IMR-90 (cell line): ENCODE data around the gene MYADML2. TPM values are rescaled to one million over a fixed set of nuclear protein-coding genes. Genes with fewer than 3 reads are reported as not detected.

Experiments used
- ATAC-seq: fragments of 200-7000 bp; cut with Tn5 transposase; 2 replicates; pipeline ENCODE4 v1.9.1; 2020; ENCODE audit warnings: low read depth, mild to moderate bottlenecking, moderate library complexity
- BruUV-seq: library from RNA; stranded (reverse); fragments of 400-500 nt; replicated peaks from 2 replicates; lab custom pipeline; 2021; lab: Mats Ljungman, UMichigan
- CTCF ChIA-PET: fragments of 300-600 bp; formaldehyde crosslinking; extraction: SDS; loops from one replicate; lab custom pipeline; 2021; ENCODE audit warnings: antibody characterized with exemption; lab: Yijun Ruan, JAX
- POLR2A ChIA-PET: fragments of 300-600 bp; sonication (Branson Sonifier 250); formaldehyde crosslinking; loops from one replicate; lab custom pipeline; 2022; ENCODE audit warnings: antibody characterized with exemption; ENCODE audit not compliant: unreplicated experiment; lab: Charles Lee
- DNase-seq: peaks from one replicate; pipeline ENCODE4 v3.0.0; 2013
- H2AFZ ChIP-seq: replicated peaks from 2 replicates; pipeline ENCODE3; 2013; ENCODE audit warnings: low read length, mild to moderate bottlenecking; ENCODE audit not compliant: poor library complexity
- H2AK5ac ChIP-seq: 2 replicates; pipeline ENCODE4 v1.6.1; 2013; ENCODE audit warnings: low read depth, low read length, inconsistent platforms
- H2AK9ac ChIP-seq: replicated peaks from 2 replicates; pipeline ENCODE3; 2013; ENCODE audit warnings: mild to moderate bottlenecking, low read depth, low read length, moderate library complexity; ENCODE audit not compliant: poor library complexity
- H2BK120ac ChIP-seq: 2 replicates; pipeline ENCODE4 v1.6.1; 2013; ENCODE audit warnings: low read depth, low read length, inconsistent platforms
- H2BK15ac ChIP-seq: 3 replicates; pipeline ENCODE4 v1.6.1; 2013; ENCODE audit warnings: low read depth, low read length, inconsistent platforms
- H2BK20ac ChIP-seq: 2 replicates; pipeline ENCODE4 v1.6.1; 2013; ENCODE audit warnings: low read depth, mild to moderate bottlenecking, inconsistent platforms, low read length, moderate library complexity
- H2BK5ac ChIP-seq: 2 replicates; pipeline ENCODE4 v1.6.1; 2013; ENCODE audit warnings: mild to moderate bottlenecking, low read depth, low read length, inconsistent platforms; ENCODE audit not compliant: poor library complexity, severe bottlenecking
- H3K14ac ChIP-seq: replicated peaks from 2 replicates; pipeline ENCODE4 v1.6.1; 2013; ENCODE audit warnings: low read depth, low read length, inconsistent platforms
- H3K18ac ChIP-seq: 2 replicates; pipeline ENCODE4 v1.6.1; 2013; ENCODE audit warnings: low read depth, low read length, control low read depth
- H3K23ac ChIP-seq: 2 replicates; pipeline ENCODE4 v1.6.1; 2013; ENCODE audit warnings: low read depth, low read length, inconsistent platforms
- H3K27ac ChIP-seq: 2 replicates; pipeline ENCODE4 v1.5.1; 2013; ENCODE audit warnings: mild to moderate bottlenecking, control low read depth, low read length; ENCODE audit not compliant: insufficient read depth
- H3K27me3 ChIP-seq: 2 replicates; pipeline ENCODE4 v1.6.1; 2013; ENCODE audit warnings: low read length; ENCODE audit not compliant: control insufficient read depth, insufficient read depth
- H3K36me3 ChIP-seq: 2 replicates; pipeline ENCODE4 v1.6.1; 2013; ENCODE audit warnings: low read length, mixed read lengths; ENCODE audit not compliant: control insufficient read depth, insufficient read depth
- H3K4ac ChIP-seq: 2 replicates; pipeline ENCODE4 v1.6.1; 2013; ENCODE audit warnings: low read depth, low read length, inconsistent platforms
- H3K4me1 ChIP-seq: 2 replicates; pipeline ENCODE4 v1.6.1; 2013; ENCODE audit warnings: low read length, mixed read lengths; ENCODE audit not compliant: control insufficient read depth, insufficient read depth
- H3K4me2 ChIP-seq: 2 replicates; pipeline ENCODE4 v1.6.1; 2013; ENCODE audit warnings: low read depth, mild to moderate bottlenecking, control low read depth, low read length, moderate library complexity
- H3K4me3 ChIP-seq: 2 replicates; pipeline ENCODE4 v1.5.1; 2013; ENCODE audit warnings: low read depth, mild to moderate bottlenecking, control low read depth, low read length, moderate library complexity; ENCODE audit not compliant: insufficient read depth
- H3K56ac ChIP-seq: 2 replicates; pipeline ENCODE4 v1.6.1; 2013; ENCODE audit warnings: low read length, inconsistent platforms; ENCODE audit not compliant: insufficient read depth; ENCODE audit errors: extremely low read depth
- H3K79me1 ChIP-seq, 2 experiments: 2 replicates each; pipeline ENCODE4 v1.6.1; 2013; ENCODE audit warnings: low read length in 2 of 2, inconsistent platforms in 1 of 2, low read depth in 1 of 2
- H3K9ac ChIP-seq: 2 replicates; pipeline ENCODE4 v1.6.1; 2013; ENCODE audit warnings: low read depth, low read length, control low read depth
- H3K9me1 ChIP-seq: 2 replicates; pipeline ENCODE4 v1.6.1; 2013; ENCODE audit warnings: low read length, inconsistent platforms; ENCODE audit not compliant: insufficient read depth
- H3K9me3 ChIP-seq: 2 replicates; pipeline ENCODE4 v1.6.1; 2013; ENCODE audit warnings: low read length; ENCODE audit not compliant: control insufficient read depth, insufficient read depth
- H4K20me1 ChIP-seq: 2 replicates; pipeline ENCODE4 v1.6.1; 2013; ENCODE audit warnings: low read length, inconsistent platforms; ENCODE audit not compliant: insufficient read depth
- H4K5ac ChIP-seq: 2 replicates; pipeline ENCODE4 v1.6.1; 2013; ENCODE audit warnings: mild to moderate bottlenecking, low read depth, low read length, control low read depth
- H4K8ac ChIP-seq, 2 experiments: 2 replicates each; pipeline ENCODE4 v1.6.1; 2013; ENCODE audit warnings: low read depth in 2 of 2, low read length in 2 of 2, control low read depth in 1 of 2, inconsistent platforms in 1 of 2
- H4K91ac ChIP-seq: 2 replicates; pipeline ENCODE4 v1.6.1; 2013; ENCODE audit warnings: low read depth, low read length, inconsistent platforms; ENCODE audit not compliant: insufficient read depth
- CEBPB ChIP-seq: IDR thresholded peaks from 2 replicates; pipeline ENCODE4 v1.6.1; 2012; ENCODE audit warnings: low read depth, low read length, improper control_type of control experiment
- CHD1 ChIP-seq: IDR thresholded peaks from 2 replicates; pipeline ENCODE4 v1.6.1; 2012; ENCODE audit warnings: low read depth, low read length, improper control_type of control experiment
- MAFK ChIP-seq: IDR thresholded peaks from 2 replicates; pipeline ENCODE4 v1.6.1; 2012; ENCODE audit warnings: low read depth, low read length, improper control_type of control experiment
- MXI1 ChIP-seq: IDR thresholded peaks from 2 replicates; pipeline ENCODE4 v1.6.1; 2012; ENCODE audit warnings: low read depth, mild to moderate bottlenecking, low read length, moderate library complexity, borderline replicate concordance
- NFE2L2 ChIP-seq: fragments of 150-350 bp; IDR thresholded peaks from 2 replicates; pipeline ENCODE4 v1.6.1; 2016; ENCODE audit warnings: low read depth, mild to moderate bottlenecking, low read length
- POLR2A ChIP-seq: IDR thresholded peaks from 2 replicates; pipeline ENCODE4 v1.6.1; 2012; ENCODE audit warnings: mild to moderate bottlenecking, low read depth, low read length
- RAD21 ChIP-seq: IDR thresholded peaks from 2 replicates; pipeline ENCODE4 v1.6.1; 2012; ENCODE audit warnings: low read length, improper control_type of control experiment
- RCOR1 ChIP-seq: IDR thresholded peaks from 2 replicates; pipeline ENCODE4 v1.6.1; 2012; ENCODE audit warnings: mild to moderate bottlenecking, low read length, improper control_type of control experiment; ENCODE audit not compliant: insufficient replicate concordance
- RFX5 ChIP-seq: IDR thresholded peaks from 2 replicates; pipeline ENCODE4 v1.8.0; 2012; ENCODE audit warnings: low read depth, mild to moderate bottlenecking, low read length, moderate library complexity
- SMC3 ChIP-seq: fragments of 150-350 bp; IDR thresholded peaks from 2 replicates; pipeline ENCODE4 v1.6.1; 2016; ENCODE audit warnings: low read depth, mild to moderate bottlenecking, antibody characterized with exemption, low read length, moderate library complexity
- WGBS, 2 experiments: methylation state at CpG; one replicate each; pipeline versions ENCODE4 v1.1.5 to v1.1.7; 2013; ENCODE audit warnings: missing lambda C conversion rate in 2 of 2; ENCODE audit not compliant: insufficient read length in 1 of 2; ENCODE audit errors: extremely low coverage in 2 of 2; 5-methylcytosine and 5-hydroxymethylcytosine counted together
- dilution Hi-C: fragments of 300-500 bp; cut with HindIII; formaldehyde crosslinking; loops from one replicate; pipeline ENCODE4 v1.14.3; 2018; ENCODE audit warnings: low sequenced_read_pairs; ENCODE audit not compliant: unreplicated experiment
- in situ Hi-C: fragments of 300-500 bp; cut with MboI; formaldehyde crosslinking; loops from 3 replicates; pipeline ENCODE4 v1.14.3; 2019; ENCODE audit warnings: low sequenced_read_pairs, inconsistent platforms, mixed read lengths
- intact Hi-C: fragments of 100-400 bp; cut with micrococcal nuclease; formaldehyde crosslinking; loops from 2 replicates; pipeline ENCODE4 v1.10.0; 2022
- polyA plus RNA-seq, 3 experiments: library from polyadenylated mRNA; depleted of rRNA; stranded (reverse); fragments of >200 nt; gene quantifications; 2 replicates each; pipeline ENCODE4 v1.2.3, GENCODE V29; 2012; ENCODE audit warnings: low replicate concordance in 1 of 3
- total RNA-seq: library from RNA; depleted of rRNA; stranded (reverse); fragments of >200 nt; gene quantifications from 2 replicates; pipeline ENCODE4 v1.2.3, GENCODE V29; 2012
- TF ChIP-seq, protein P1 (sequence below): fragments of 150-350 bp; IDR thresholded peaks from 2 replicates; pipeline ENCODE4 v1.6.1; 2017; ENCODE audit warnings: mild to moderate bottlenecking, antibody characterized with exemption, low read length, low read depth
- TF ChIP-seq, protein P2 (sequence below): conservative IDR thresholded peaks from 2 replicates; pipeline ENCODE4 v1.5.1; 2012; ENCODE audit warnings: mild to moderate bottlenecking, low read depth, low read length, improper control_type of control experiment
- TF ChIP-seq, protein P3 (sequence below): fragments of 150-350 bp; IDR thresholded peaks from 2 replicates; pipeline ENCODE4 v1.6.1; 2016; ENCODE audit warnings: low read depth, mild to moderate bottlenecking, low read length, moderate library complexity, borderline replicate concordance

MYADML2 gene
- total and polyA plus RNA-seq, 2 of the 4 experiments (the other 2 are of a cell fraction), result not detected

DNA sequence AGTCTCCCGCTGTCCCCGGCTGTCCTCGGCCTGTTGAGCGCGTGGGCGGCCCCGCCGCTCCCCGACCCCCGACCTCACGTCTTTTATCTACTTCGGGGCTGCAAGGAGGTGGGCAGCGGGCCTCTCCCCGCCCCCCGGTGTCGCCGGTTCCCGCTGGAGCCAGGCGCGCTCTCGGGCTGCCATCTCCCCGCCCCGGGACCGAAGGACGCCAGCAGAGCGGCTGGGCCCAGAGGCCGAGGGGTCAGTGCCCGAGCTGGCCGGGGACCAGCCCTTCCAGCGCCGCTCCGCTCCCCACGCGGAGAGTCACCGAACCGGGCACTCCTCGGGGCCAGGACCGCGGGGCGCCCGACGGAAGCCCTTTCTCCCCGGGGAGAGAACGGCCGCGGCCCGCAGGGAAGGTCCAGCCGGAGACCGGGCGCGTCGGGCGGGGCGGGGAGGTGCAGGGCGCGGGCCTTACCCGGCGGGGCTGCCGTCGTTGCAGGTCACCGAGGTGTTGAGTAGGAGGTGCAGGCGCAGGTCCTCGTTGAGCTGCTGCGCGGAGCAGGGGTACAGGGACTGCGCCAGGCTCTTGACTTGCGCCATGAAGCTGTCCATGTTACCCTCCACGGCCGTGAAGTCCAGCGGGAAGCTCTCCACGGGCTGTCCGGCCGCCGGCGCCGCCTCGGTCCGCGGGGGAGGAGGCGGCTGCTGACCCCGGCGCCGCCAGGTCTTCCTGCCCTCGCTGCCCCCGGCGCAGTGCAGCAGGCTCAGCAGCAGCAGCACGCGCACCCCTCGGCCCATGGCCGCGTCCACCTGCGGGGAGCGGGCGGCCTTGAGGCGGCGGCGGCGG lies 13.3 kb upstream of the MYADML2 start:
- Histone ChIP-seq H3K14ac (no peak overlapping the region), H3K27me3 (peaks cover 50% of the 10 kb centered on the region), H3K9me1 (no peaks in the 10 kb centered on the region), H3K36me3 (no peaks in the 10 kb centered on the region), H3K4ac (no peak overlapping the region), H3K4me3 (peak overlapping the region; percentile 21), H3K9ac (no peak overlapping the region), H3K79me1 (no peaks in the 10 kb centered on the region), H4K91ac (no peak overlapping the region), H3K4me2 (peak overlapping the region; percentile 15; the same call in 1 of the 2 replicates), H3K18ac (no peak overlapping the region), H2BK15ac (no peak overlapping the region), H3K9me3 (no peaks in the 10 kb centered on the region), H2BK20ac (no peak overlapping the region), H4K8ac (no peak overlapping the region), H2BK120ac (no peak overlapping the region), H4K20me1 (no peaks in the 10 kb centered on the region), H2BK5ac (no peak overlapping the region), H2AK5ac (no peak overlapping the region), H3K56ac (no peak overlapping the region), H3K27ac (no peak overlapping the region), H4K5ac (no peak overlapping the region), H2AK9ac (peak overlapping the region; percentile 61), H2AFZ (peak overlapping the region; percentile 92), H3K4me1 (no peaks in the 10 kb centered on the region), H3K23ac (no peak overlapping the region)
- ATAC-seq, result no peak
- POLR2A ChIA-PET, result no interaction called here
- 3% methylated on average over 36 of the region's 98 CpGs; no CpG with 5 or more reads in 1 of the 2 experiments for WGBS, 2 experiments
- in situ Hi-C loops (no loop called here), dilution Hi-C loops (no loop called here), intact Hi-C loops (loop anchor here (10.0 kb wide), 1 partner anchor 194 kb away; no protein-coding TSS in a partner anchor)
- CTCF ChIA-PET, result interaction anchor here (0.6 to 1.3 kb wide), 13 partner anchors 8 to 87 kb away, joined by 3 to 17 read pairs (median 4); partner anchors contain the start of genes CENPX, DCXR, LRRC45 and MYADML2
- no peak for DNase-seq
- no TSS peak for BruUV-seq
- TF ChIP-seq MXI1 (no peak), CHD1 (no peak), RFX5 (no peak), MAFK (no peak), SMC3 (no peak), RCOR1 (no peak), RAD21 (no peak), NFE2L2 (no peak), POLR2A (no peak), CEBPB (no peak)
- TF ChIP-seq, protein P1, sequence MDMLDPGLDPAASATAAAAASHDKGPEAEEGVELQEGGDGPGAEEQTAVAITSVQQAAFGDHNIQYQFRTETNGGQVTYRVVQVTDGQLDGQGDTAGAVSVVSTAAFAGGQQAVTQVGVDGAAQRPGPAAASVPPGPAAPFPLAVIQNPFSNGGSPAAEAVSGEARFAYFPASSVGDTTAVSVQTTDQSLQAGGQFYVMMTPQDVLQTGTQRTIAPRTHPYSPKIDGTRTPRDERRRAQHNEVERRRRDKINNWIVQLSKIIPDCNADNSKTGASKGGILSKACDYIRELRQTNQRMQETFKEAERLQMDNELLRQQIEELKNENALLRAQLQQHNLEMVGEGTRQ, result no peak
- TF ChIP-seq, protein P2, sequence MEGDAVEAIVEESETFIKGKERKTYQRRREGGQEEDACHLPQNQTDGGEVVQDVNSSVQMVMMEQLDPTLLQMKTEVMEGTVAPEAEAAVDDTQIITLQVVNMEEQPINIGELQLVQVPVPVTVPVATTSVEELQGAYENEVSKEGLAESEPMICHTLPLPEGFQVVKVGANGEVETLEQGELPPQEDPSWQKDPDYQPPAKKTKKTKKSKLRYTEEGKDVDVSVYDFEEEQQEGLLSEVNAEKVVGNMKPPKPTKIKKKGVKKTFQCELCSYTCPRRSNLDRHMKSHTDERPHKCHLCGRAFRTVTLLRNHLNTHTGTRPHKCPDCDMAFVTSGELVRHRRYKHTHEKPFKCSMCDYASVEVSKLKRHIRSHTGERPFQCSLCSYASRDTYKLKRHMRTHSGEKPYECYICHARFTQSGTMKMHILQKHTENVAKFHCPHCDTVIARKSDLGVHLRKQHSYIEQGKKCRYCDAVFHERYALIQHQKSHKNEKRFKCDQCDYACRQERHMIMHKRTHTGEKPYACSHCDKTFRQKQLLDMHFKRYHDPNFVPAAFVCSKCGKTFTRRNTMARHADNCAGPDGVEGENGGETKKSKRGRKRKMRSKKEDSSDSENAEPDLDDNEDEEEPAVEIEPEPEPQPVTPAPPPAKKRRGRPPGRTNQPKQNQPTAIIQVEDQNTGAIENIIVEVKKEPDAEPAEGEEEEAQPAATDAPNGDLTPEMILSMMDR, result no peak
- TF ChIP-seq, protein P3, sequence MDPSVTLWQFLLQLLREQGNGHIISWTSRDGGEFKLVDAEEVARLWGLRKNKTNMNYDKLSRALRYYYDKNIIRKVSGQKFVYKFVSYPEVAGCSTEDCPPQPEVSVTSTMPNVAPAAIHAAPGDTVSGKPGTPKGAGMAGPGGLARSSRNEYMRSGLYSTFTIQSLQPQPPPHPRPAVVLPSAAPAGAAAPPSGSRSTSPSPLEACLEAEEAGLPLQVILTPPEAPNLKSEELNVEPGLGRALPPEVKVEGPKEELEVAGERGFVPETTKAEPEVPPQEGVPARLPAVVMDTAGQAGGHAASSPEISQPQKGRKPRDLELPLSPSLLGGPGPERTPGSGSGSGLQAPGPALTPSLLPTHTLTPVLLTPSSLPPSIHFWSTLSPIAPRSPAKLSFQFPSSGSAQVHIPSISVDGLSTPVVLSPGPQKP, result no peak
